Measurements from ENCODE around the gene ANXA10.

ANXA10 gene

DNA sequence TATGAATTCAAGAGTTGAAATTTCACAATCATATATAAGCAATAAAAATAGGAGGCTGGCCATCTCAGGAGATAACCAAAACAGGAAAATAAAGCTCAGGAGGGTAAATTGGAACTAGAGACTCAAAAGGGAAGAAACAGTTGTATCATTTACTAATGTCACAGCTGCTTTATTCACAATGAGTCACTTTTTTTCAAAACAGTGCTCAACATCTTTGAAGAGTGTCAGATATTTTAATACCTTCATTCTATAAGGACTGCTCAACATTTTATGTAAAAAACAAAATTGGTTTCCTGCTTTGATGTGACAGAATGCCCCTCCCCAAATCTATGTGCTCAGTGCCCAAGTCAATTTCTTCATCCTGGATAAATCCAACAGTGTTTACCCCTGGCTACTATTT lies 128.6 kb downstream of the ANXA10 start:
- H3K4me3 ChIP-seq (ENCODE audit: low read depth, low read length), result no peak overlapping the region

DNA sequence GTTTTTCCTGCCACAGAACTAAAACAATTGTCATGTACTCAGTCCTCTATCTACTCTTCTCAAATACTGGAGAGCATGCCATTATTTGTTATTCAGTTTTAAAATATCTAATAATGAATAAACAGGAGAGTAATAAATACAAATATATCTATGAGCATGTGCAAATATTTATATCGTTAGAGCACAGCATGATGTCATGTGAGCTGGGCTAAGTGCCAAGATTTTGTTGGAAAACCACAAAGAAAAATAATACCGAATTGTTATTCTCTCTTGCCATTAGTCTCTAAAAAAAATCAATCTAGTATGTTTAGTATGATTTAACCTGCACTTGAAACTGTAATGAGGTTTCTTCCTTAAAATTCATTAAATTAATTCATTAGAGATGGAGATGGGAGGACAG lies 129.0 kb downstream of the ANXA10 start:
- H3K4me3 ChIP-seq (ENCODE audit: low read depth, low read length), result no peak overlapping the region

Measured in iPS-11a (cell line).